Astrocyte (in vitro differentiated cells and primary cell): ENCODE results near the gene C1orf87. TPM values are rescaled to one million over a fixed set of nuclear protein-coding genes. Genes with fewer than 3 reads are reported as not detected.

Experiments used
- DNase-seq: peaks from one replicate; pipeline ENCODE4 v3.0.0-alpha.2; 2010; ENCODE audit warnings: low read depth
- FAIRE-seq: peaks from 2 replicates; lab custom pipeline; 2011; peaks lifted over from hg19 to GRCh38; lab: Jason Lieb, UNC
- H2AFZ ChIP-seq: 2 replicates; pipeline ENCODE4 v1.6.0; 2012; ENCODE audit warnings: low read depth, low read length, inconsistent platforms
- H3K27ac ChIP-seq: 2 replicates; pipeline ENCODE4 v1.5.1; 2011; ENCODE audit warnings: low read depth, low read length, inconsistent platforms
- H3K27me3 ChIP-seq: 2 replicates; pipeline ENCODE4 v1.6.0; 2011; ENCODE audit warnings: low read length, inconsistent platforms; ENCODE audit not compliant: insufficient read depth
- H3K36me3 ChIP-seq: 2 replicates; pipeline ENCODE4 v1.5.1; 2011; ENCODE audit warnings: low read length, inconsistent platforms; ENCODE audit not compliant: insufficient read depth
- H3K4me1 ChIP-seq: 2 replicates; pipeline ENCODE4 v1.5.1; 2011; ENCODE audit warnings: low read length, inconsistent platforms; ENCODE audit not compliant: insufficient read depth
- H3K4me2 ChIP-seq: 2 replicates; pipeline ENCODE4 v1.6.0; 2012; ENCODE audit warnings: low read length, inconsistent platforms
- H3K4me3 ChIP-seq: 2 replicates; pipeline ENCODE4 v1.5.1; 2011; ENCODE audit warnings: low read depth, mild to moderate bottlenecking, low read length, inconsistent platforms; ENCODE audit not compliant: insufficient read depth
- H3K79me2 ChIP-seq: 2 replicates; pipeline ENCODE4 v1.6.0; 2012; ENCODE audit warnings: mild to moderate bottlenecking, low read length, inconsistent platforms; ENCODE audit not compliant: insufficient read depth
- H3K9ac ChIP-seq: 2 replicates; pipeline ENCODE4 v1.6.0; 2012; ENCODE audit warnings: mild to moderate bottlenecking, low read length, inconsistent platforms
- H3K9me3 ChIP-seq: 2 replicates; pipeline ENCODE4 v1.5.1; 2012; ENCODE audit warnings: low read depth, mild to moderate bottlenecking, low read length, inconsistent platforms; ENCODE audit not compliant: insufficient read depth
- H4K20me1 ChIP-seq: 2 replicates; pipeline ENCODE4 v1.6.0; 2012; ENCODE audit warnings: low read length, inconsistent platforms; ENCODE audit not compliant: insufficient read depth
- H3K27ac Mint-ChIP-seq: one replicate; pipeline ENCODE4 v1.8.0; 2021; ENCODE audit warnings: mild to moderate bottlenecking, mixed read lengths; ENCODE audit not compliant: unreplicated experiment
- H3K27me3 Mint-ChIP-seq: one replicate; pipeline ENCODE4 v1.8.0; 2021; ENCODE audit warnings: low read depth, mixed read lengths; ENCODE audit not compliant: unreplicated experiment
- H3K36me3 Mint-ChIP-seq: one replicate; pipeline ENCODE4 v1.8.0; 2021; ENCODE audit warnings: low read depth, mixed read lengths; ENCODE audit not compliant: unreplicated experiment
- H3K4me1 Mint-ChIP-seq: one replicate; pipeline ENCODE4 v1.8.0; 2021; ENCODE audit warnings: low read depth, mixed read lengths; ENCODE audit not compliant: unreplicated experiment
- H3K4me3 Mint-ChIP-seq: one replicate; pipeline ENCODE4 v1.8.0; 2021; ENCODE audit warnings: mild to moderate bottlenecking, moderate library complexity, mixed read lengths; ENCODE audit not compliant: unreplicated experiment
- H3K9me3 Mint-ChIP-seq: one replicate; pipeline ENCODE4 v1.8.0; 2021; ENCODE audit warnings: mild to moderate bottlenecking, mixed read lengths; ENCODE audit not compliant: unreplicated experiment
- CTCF ChIP-seq: IDR thresholded peaks from 2 replicates; pipeline ENCODE4 v1.5.1; 2011; ENCODE audit warnings: low read depth, mild to moderate bottlenecking, inconsistent platforms, low read length, moderate library complexity; ENCODE audit not compliant: insufficient read depth
- EZH2 ChIP-seq: IDR thresholded peaks from 2 replicates; pipeline ENCODE4 v1.6.1; 2012; ENCODE audit warnings: mild to moderate bottlenecking, low read length, inconsistent platforms; ENCODE audit not compliant: insufficient read depth
- total RNA-seq: library from RNA; stranded (reverse); gene quantifications from 2 replicates; pipeline ENCODE4 v1.2.1, GENCODE V29; 2021

Gene C1orf87
- total RNA-seq, 1 donor from 2014 or later, result not detected

- H3K9ac ChIP-seq, result no peak overlapping the region
- H3K4me1 Mint-ChIP-seq, result no peaks in the 10 kb centered on the region
- H3K27me3 Mint-ChIP-seq, result peaks cover 4% of the 10 kb centered on the region
- H3K4me3 Mint-ChIP-seq, result no peak overlapping the region
- H3K27ac ChIP-seq, result no peak overlapping the region
- DNase-seq (no peak), FAIRE-seq (no peak)
- no peaks in the 10 kb centered on the region for H3K27me3 ChIP-seq
- H4K20me1 ChIP-seq, result no peaks in the 10 kb centered on the region
- no peak overlapping the region for H3K4me3 ChIP-seq
- H3K79me2 ChIP-seq, result no peaks in the 10 kb centered on the region
- no peaks in the 10 kb centered on the region for H3K4me1 ChIP-seq
- no peak overlapping the region for H3K4me2 ChIP-seq
- no peaks in the 10 kb centered on the region for H3K36me3 Mint-ChIP-seq
- no peaks in the 10 kb centered on the region for H3K36me3 ChIP-seq
- no peak overlapping the region for H2AFZ ChIP-seq
- TF ChIP-seq EZH2, result no peak
- no peak for TF ChIP-seq CTCF
- no peaks in the 10 kb centered on the region for H3K9me3 Mint-ChIP-seq
- H3K9me3 ChIP-seq, result no peaks in the 10 kb centered on the region
- H3K27ac Mint-ChIP-seq, result no peak overlapping the region
Measured at GRCh38 chr1:60111716-60112115, 38.1 kb upstream of the C1orf87 start.

- H3K9me3 Mint-ChIP-seq, result no peaks in the 10 kb centered on the region
- H3K4me3 Mint-ChIP-seq, result no peak overlapping the region
Measured at GRCh38 chr1:60111118-60111517, 37.5 kb upstream of the C1orf87 start.

More at GRCh38 chr1:60111118-60111517, 37.5 kb upstream of the C1orf87 start:
- H3K36me3 ChIP-seq, result no peaks in the 10 kb centered on the region
- no peaks in the 10 kb centered on the region for H3K79me2 ChIP-seq
- no peak overlapping the region for H2AFZ ChIP-seq
- H3K4me2 ChIP-seq, result no peak overlapping the region
- no peaks in the 10 kb centered on the region for H3K9me3 ChIP-seq
- H3K27ac Mint-ChIP-seq, result no peak overlapping the region
- no peaks in the 10 kb centered on the region for H4K20me1 ChIP-seq
- H3K4me1 Mint-ChIP-seq, result no peaks in the 10 kb centered on the region
- DNase-seq (no peak), FAIRE-seq (no peak)
- no peaks in the 10 kb centered on the region for H3K27me3 ChIP-seq
- peaks cover 4% of the 10 kb centered on the region for H3K27me3 Mint-ChIP-seq
- H3K27ac ChIP-seq, result no peak overlapping the region
- no peaks in the 10 kb centered on the region for H3K4me1 ChIP-seq
- no peak overlapping the region for H3K4me3 ChIP-seq
- no peaks in the 10 kb centered on the region for H3K36me3 Mint-ChIP-seq
- no peak for TF ChIP-seq CTCF
- TF ChIP-seq EZH2, result no peak
- H3K9ac ChIP-seq, result no peak overlapping the region
